GM12875 (cell line): Measurements from ENCODE around the gene TMEM129.

ENCODE experiments used
- H3K4me3 ChIP-seq: one replicate; pipeline ENCODE4 v1.5.1; 2011; ENCODE audit warnings: low read depth, low read length, control low read depth
- TF ChIP-seq, protein P1 (sequence below): IDR thresholded peaks from 2 replicates; pipeline ENCODE4 v1.5.1; 2011; ENCODE audit warnings: low read depth, mild to moderate bottlenecking, control low read depth, inconsistent platforms, low read length, moderate library complexity, borderline replicate concordance; ENCODE audit not compliant: insufficient read depth

The TMEM129 gene

DNA sequence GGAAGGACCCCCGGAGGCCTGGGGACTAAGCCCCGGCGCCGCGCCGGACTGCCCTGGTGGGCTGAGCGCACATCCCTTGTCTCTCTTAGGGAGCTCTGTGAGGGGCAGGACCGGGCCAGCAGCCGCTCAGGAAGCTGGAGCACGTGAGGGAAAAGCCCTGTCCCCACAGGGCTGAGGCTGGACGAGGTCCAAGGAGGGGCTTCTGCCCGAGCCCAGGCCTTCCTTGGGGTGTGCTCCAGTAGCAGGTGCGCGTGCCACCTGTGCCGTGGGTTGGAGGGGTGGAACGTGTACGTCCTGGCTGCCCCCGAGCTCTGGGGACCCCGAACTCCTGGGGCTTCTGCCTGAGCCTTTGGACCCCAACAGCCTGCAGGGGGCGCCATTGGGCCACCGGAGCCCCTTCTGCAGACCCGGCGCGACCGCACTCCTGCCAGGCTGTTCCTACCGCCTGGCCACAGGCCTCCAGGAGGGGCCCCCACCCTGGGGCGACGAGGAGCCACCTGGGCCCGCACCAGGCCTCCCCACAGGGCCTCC, 27.4 kb upstream of the TMEM129 start:
- H3K4me3 ChIP-seq: no peak overlapping the region
- TF ChIP-seq, protein P1, sequence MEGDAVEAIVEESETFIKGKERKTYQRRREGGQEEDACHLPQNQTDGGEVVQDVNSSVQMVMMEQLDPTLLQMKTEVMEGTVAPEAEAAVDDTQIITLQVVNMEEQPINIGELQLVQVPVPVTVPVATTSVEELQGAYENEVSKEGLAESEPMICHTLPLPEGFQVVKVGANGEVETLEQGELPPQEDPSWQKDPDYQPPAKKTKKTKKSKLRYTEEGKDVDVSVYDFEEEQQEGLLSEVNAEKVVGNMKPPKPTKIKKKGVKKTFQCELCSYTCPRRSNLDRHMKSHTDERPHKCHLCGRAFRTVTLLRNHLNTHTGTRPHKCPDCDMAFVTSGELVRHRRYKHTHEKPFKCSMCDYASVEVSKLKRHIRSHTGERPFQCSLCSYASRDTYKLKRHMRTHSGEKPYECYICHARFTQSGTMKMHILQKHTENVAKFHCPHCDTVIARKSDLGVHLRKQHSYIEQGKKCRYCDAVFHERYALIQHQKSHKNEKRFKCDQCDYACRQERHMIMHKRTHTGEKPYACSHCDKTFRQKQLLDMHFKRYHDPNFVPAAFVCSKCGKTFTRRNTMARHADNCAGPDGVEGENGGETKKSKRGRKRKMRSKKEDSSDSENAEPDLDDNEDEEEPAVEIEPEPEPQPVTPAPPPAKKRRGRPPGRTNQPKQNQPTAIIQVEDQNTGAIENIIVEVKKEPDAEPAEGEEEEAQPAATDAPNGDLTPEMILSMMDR: peak; percentile 92

DNA sequence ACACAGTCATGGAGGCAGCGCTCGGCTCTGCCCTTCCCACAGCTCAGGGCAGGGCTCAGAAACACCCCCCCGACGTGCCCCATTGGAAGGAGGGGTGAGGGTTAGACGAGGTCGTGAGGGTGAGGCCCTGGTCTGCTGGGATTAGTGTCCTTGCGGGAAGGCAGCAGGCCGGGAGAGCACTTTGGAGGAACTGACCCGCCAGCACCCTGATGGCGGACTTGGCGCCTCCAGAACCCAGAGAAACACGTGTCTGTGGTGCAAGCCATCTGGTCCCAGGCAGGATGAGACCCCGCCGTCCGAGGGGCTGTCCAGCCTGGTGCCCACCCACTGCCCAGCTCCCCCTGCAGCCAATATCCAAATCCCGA, 26.5 kb upstream of the TMEM129 start:
- TF ChIP-seq, protein P1: no peak

DNA sequence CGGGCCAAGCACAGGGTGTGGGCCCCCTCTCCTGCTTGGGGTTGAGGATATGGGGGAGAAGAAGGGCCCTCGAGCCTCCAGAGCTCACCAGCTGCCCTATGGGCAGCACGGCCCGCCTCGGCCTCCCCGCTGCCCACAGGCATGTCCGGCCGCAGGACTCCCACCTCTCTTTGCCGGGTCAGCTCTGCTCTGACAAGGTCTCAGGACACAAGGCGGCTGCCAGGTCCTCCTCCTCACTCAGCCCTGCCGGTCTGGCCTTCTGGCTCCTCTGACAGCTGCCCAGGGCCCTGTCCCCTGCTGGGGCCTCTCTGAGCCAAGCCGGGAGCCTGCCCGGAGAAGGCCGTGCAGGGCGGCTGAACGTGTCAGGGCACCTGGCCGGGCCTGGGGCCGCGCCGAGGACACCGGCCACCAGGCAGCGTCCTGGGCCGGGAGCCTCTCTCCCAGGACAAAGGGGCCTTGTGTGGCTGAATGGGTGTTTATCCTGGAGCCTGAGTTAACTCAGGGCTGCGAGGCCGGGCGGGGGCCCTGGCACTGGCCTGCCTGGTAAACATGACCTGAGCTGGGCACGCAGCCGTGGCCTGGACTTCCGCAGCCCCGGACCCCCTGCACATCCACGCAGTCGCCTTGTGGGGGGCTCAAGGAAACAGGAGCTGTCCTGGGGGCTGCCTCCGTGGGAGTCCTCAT, 25.9 kb upstream of the TMEM129 start:
- no peak overlapping the region for H3K4me3 ChIP-seq
- TF ChIP-seq, protein P1: no peak

More for the DNA sequence above, 26.5 kb upstream of the TMEM129 start:
- H3K4me3 ChIP-seq: no peak overlapping the region

DNA sequence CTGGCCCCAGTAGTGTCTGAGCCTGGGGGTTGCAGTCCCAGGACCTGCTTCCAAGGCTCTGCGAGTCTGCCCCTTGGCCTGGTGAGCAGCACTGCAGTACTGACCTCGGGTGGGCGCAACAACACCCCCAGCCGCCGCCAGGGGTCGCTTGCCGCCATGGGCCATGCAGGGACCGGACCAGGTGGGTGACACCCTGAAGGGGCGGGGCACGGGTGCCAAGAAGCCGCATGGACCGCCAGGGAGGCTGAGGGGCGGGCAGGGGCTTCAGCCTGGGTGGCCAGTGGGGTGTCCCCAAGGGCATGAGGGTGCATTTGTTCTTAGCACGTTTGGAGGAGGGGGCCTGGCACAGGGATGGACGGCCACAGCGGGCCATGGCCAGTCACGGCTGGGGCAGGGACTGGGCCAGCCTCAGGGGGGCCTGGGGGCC, 25.2 kb upstream of the TMEM129 start:
- TF ChIP-seq, protein P1: peak; percentile 90

DNA sequence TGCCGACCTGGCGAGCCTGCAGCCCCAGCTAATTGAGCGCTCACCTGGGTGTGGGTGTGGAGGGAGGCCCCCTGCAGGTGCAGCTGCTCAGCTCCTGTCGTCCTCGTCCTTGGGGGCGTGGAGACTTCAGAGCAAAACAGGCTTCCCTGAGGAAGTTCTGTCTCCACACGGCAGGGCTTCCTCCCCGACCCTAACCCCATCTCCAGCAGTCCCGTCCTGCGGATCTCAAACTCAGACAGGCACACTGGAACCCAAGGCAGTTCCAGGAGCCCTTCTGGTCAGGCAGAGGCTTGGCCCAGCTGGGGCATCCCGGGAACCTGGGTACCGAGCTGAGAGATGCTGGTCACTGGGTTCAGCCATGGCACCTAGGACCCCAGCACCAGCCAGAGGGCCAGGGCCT, 24.6 kb upstream of the TMEM129 start:
- TF ChIP-seq, protein P1: no peak
- H3K4me3 ChIP-seq: no peak overlapping the region

More for the DNA sequence above, 25.2 kb upstream of the TMEM129 start:
- H3K4me3 ChIP-seq: no peak overlapping the region

DNA sequence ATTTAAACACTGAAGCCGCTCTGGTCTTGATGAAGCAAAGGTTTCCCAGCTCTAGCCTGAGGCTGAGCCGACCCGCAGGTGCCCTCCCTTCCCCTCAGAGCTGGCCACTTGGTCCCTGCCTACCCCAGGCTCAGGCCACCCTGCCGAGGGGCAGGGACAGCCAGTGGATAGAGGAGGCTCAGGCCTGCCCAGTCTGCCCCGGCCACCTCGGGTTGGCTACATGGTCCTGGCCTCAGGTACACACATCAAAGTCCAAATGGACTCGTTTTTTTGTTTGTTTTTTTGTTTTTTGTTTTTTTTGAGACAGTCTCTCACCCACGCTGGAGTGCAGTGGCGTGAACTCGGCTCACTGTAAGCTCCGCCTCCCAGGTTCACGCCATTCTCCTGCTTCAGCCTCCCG, 24.0 kb upstream of the TMEM129 start:
- TF ChIP-seq, protein P1: no peak

DNA sequence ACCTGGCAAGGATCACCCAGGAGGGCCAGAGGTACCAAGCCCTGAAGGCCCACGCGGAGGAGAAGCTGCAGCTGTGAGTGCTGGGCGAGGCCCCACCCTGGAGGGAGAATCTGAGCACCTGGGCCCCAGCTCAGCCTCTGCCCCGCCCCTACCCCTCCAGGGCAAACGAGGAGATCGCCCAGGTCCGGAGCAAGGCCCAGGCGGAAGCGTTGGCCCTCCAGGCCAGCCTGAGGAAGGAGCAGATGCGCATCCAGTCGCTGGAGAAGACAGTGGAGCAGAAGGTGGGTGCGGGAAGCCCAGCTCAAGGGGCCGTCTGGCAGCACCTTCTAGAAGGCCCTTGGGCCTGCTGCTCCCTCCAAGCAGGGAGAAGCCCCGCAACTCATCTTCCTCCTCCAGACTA, 23.4 kb upstream of the TMEM129 start:
- TF ChIP-seq, protein P1: no peak
- H3K4me3 ChIP-seq: no peak overlapping the region

More for the DNA sequence above, 24.0 kb upstream of the TMEM129 start:
- no peak overlapping the region for H3K4me3 ChIP-seq
